ENCODE measurements around the gene MDFI. TPM values are rescaled to one million over a fixed set of nuclear protein-coding genes. Genes with fewer than 3 reads are reported as not detected.

Gene MDFI
- polyA plus RNA-seq, 1 donor, result 22.1 TPM

DNA sequence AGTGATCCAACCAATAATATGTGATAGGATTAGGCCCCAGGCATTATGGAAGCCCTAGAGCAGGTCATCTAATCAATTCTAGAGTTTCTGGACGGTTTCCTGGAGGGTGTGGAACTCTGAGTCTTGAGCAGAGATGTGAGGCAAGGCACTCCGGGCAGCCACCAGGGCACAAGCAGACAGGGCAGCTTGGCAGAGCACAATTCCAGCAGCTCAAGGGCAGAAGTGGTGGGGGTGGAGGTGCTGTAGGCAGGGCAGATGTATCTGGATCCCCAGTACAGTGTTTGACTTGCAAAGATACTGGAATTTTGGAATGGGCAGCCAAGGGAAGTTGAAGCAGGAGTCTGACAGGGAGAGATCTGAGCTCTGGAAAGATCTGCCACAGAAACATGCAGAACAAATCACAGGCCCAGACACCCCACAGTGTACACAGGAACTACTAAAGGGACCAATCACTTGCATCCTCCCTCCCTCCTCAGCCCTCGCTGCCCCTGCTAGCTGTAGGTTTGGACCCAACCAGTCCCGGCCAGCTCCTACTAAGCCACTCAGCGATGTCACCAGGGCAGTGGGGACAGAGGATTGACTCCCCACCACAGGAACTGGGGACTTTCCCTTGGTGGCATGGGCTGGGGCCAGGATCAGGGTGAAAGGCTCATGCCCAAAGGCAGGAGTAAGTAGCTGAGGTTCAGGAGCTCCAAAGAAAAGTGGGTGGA, 50.1 kb downstream of the MDFI start:
- no peak overlapping the region for H3K27ac ChIP-seq (ENCODE audit: low read length)
- peaks cover 77% of the 10 kb centered on the region for H3K36me3 ChIP-seq (ENCODE audit: control insufficient read depth, insufficient read depth, low read length)

GRCh38 chr6:41689171-41690008, 51.1 kb downstream of the MDFI start:
- DNase-seq, result no peak
- Histone ChIP-seq H3K27me3 (ENCODE audit: control insufficient read depth, insufficient read depth, low read length) (no peaks in the 10 kb centered on the region), H3K36me3 (ENCODE audit: control insufficient read depth, insufficient read depth, low read length) (peaks cover 72% of the 10 kb centered on the region), H3K4me3 (ENCODE audit: low read length) (no peak overlapping the region), H3K27ac (ENCODE audit: low read length) (no peak overlapping the region), H3K4me1 (ENCODE audit: control insufficient read depth, insufficient read depth, low read length) (peaks cover under 1% of the 10 kb centered on the region), H3K9me3 (ENCODE audit: control insufficient read depth, low read depth, low read length) (no peaks in the 10 kb centered on the region)
- WGBS (ENCODE audit: insufficient coverage, low lambda C conversion rate), result no CpG with 5 or more reads among the region's 9 CpGs

More for the DNA sequence above, 50.1 kb downstream of the MDFI start:
- Histone ChIP-seq H3K9me3 (ENCODE audit: control insufficient read depth, low read depth, low read length) (no peaks in the 10 kb centered on the region), H3K4me3 (ENCODE audit: low read length) (no peak overlapping the region), H3K4me1 (ENCODE audit: control insufficient read depth, insufficient read depth, low read length) (peaks cover 9% of the 10 kb centered on the region), H3K27me3 (ENCODE audit: control insufficient read depth, insufficient read depth, low read length) (no peaks in the 10 kb centered on the region)
- DNase-seq, result no peak
- WGBS (ENCODE audit: insufficient coverage, low lambda C conversion rate), result no CpG with 5 or more reads among the region's 5 CpGs

- no peak for DNase-seq
- WGBS (ENCODE audit: insufficient coverage, low lambda C conversion rate), result no CpG with 5 or more reads among the region's 25 CpGs
- Histone ChIP-seq H3K4me1 (ENCODE audit: control insufficient read depth, insufficient read depth, low read length) (no peaks in the 10 kb centered on the region), H3K9me3 (ENCODE audit: control insufficient read depth, low read depth, low read length) (no peaks in the 10 kb centered on the region), H3K27ac (ENCODE audit: low read length) (no peak overlapping the region), H3K4me3 (ENCODE audit: low read length) (no peak overlapping the region), H3K27me3 (ENCODE audit: control insufficient read depth, insufficient read depth, low read length) (no peaks in the 10 kb centered on the region), H3K36me3 (ENCODE audit: control insufficient read depth, insufficient read depth, low read length) (peaks cover 66% of the 10 kb centered on the region)
Measured at GRCh38 chr6:41690541-41691330, 52.5 kb downstream of the MDFI start.

DNA sequence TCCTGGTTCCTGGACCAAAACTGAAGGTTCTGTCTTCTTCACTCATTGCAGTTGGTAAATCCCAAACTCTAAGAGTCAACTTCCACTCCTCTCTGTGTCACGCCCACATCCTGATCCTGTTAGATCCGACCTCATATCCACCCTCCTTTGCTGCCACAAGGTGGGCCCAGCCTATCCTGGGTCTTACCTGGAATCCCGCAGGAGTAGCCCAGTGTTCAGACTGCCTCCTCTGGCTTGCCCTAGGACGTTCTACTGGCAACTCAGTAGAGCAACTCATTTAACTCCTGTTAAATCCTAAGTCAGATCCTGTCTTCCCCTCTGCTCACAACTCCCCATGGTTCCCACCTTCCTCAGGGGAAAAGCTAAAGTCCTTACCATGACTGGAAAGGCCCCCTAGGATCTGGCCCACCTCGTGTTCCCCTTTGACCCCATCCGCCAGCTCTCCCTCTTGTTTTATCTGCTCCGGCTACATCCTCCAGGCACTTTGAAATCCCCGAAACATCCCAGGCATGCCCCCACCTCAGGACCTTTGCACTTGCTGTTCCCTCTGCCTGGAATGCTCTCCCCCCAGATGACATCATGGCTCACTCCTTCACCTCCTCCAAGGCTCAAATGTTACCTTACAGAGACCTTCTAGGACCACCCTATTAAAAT, 53.3 kb downstream of the MDFI start:
- H3K27me3 ChIP-seq (ENCODE audit: control insufficient read depth, insufficient read depth, low read length), result no peaks in the 10 kb centered on the region
- H3K27ac ChIP-seq (ENCODE audit: low read length), result no peak overlapping the region
- no peaks in the 10 kb centered on the region for H3K4me1 ChIP-seq (ENCODE audit: control insufficient read depth, insufficient read depth, low read length)
- H3K4me3 ChIP-seq (ENCODE audit: low read length), result no peak overlapping the region
- no CpG with 5 or more reads among the region's 8 CpGs for WGBS (ENCODE audit: insufficient coverage, low lambda C conversion rate)
- H3K9me3 ChIP-seq (ENCODE audit: control insufficient read depth, low read depth, low read length), result no peaks in the 10 kb centered on the region
- DNase-seq, result no peak
- peaks cover 63% of the 10 kb centered on the region for H3K36me3 ChIP-seq (ENCODE audit: control insufficient read depth, insufficient read depth, low read length)

DNA sequence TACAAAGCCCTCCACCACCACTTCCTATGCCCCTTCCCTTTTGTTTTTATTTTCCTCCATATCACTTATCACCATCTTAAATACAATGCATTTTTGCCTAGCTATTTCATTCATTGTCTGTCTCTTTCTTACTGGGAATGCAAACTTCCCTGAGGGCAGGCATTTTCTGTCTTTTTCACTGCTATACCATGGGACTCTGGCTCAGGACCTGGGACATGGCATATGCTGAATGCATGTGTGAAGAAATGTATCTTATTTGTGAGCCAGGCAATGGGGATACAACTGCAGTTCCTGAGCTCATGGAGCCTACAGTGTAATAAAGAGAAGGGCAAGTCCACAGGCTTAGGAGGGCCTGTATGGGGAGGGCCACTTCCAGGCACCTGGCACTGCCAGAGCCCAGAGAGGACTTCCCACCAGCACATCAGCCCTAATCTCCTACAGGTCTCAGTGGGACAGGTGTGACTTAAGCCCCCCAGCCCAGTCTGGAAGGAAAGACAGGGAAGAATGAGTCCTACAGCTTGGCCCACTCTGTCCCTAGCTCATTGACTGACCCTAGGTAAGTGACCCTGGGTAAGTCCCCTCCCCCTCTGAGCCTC, 53.9 kb downstream of the MDFI start:
- Histone ChIP-seq H3K27ac (ENCODE audit: low read length) (no peak overlapping the region), H3K9me3 (ENCODE audit: control insufficient read depth, low read depth, low read length) (no peaks in the 10 kb centered on the region), H3K4me3 (ENCODE audit: low read length) (no peak overlapping the region), H3K27me3 (ENCODE audit: control insufficient read depth, insufficient read depth, low read length) (no peaks in the 10 kb centered on the region), H3K36me3 (ENCODE audit: control insufficient read depth, insufficient read depth, low read length) (peaks cover 60% of the 10 kb centered on the region), H3K4me1 (ENCODE audit: control insufficient read depth, insufficient read depth, low read length) (no peaks in the 10 kb centered on the region)
- DNase-seq, result no peak

DNA sequence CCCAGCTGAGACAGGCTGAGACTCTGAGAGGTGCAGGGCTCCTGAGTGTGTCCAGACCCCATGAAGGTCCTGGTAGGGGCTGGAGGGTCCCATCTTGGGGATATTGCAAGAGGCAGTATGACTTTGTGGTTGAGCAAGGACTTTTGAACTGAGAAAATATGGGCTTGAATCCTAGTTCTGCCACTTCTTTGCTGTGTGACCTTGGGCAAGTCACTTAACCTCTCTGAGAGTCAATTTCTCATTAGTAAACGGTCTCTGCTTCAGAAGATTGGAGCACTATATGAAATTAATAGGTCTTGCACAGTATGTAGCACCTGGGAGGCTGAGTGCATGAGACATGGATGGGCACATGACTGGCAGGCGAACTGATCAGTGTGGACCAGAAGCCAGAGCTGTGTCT, 54.5 kb downstream of the MDFI start:
- peaks cover 54% of the 10 kb centered on the region for H3K36me3 ChIP-seq (ENCODE audit: control insufficient read depth, insufficient read depth, low read length)
- no peak overlapping the region for H3K27ac ChIP-seq (ENCODE audit: low read length)
- WGBS (ENCODE audit: insufficient coverage, low lambda C conversion rate), result no CpG with 5 or more reads among the region's 2 CpGs

DNA sequence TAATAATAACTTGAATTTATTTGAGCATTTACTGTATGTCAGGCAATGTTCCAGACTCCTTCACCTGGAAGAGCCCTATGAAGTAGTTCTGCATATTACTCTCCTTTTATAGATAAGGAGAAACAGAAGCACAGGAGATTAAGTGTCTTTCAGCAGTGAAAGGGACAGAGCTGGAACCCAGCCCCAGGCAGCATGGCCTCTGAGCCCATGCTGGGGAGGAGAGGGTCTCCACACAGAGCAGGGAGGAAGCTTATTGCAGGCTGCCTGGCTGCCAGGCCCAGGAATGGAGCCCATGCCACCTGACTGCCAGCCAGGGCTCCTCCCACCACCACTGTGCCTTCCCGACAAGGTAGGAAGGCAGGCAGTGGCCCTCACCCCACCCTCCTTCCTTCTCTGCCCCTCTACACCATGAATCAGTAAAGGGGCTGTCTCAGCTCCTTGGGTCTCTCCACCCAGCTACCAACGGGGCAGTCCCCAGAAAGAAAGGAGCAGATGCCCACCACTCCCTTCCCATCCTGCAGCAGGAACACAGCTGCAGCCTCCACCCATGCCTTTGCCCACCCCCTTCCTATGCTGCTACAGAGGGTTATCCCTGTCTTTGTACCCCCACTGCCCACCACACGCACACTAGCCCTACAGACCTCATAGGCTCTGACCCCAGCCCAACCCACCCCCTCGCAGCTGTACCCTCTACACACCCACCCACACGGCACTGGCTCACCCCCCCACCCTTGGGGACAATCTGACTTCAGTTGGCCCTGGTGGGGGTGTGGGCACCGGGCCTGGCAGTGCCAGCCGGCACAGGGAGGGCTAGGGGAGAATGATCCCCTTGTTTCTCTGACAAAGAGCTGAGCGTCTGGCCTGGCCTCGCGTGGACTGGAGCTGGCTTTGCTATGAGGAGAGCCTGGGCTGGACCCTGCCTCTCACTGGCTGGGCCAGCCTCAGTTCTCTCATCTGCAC, 55.3 kb downstream of the MDFI start:
- no CpG with 5 or more reads among the region's 10 CpGs for WGBS (ENCODE audit: insufficient coverage, low lambda C conversion rate)
- Histone ChIP-seq H3K9me3 (ENCODE audit: control insufficient read depth, low read depth, low read length) (no peaks in the 10 kb centered on the region), H3K4me3 (ENCODE audit: low read length) (no peak overlapping the region), H3K27me3 (ENCODE audit: control insufficient read depth, insufficient read depth, low read length) (no peaks in the 10 kb centered on the region), H3K27ac (ENCODE audit: low read length) (no peak overlapping the region), H3K4me1 (ENCODE audit: control insufficient read depth, insufficient read depth, low read length) (no peaks in the 10 kb centered on the region), H3K36me3 (ENCODE audit: control insufficient read depth, insufficient read depth, low read length) (peaks cover 52% of the 10 kb centered on the region)
- no peak for DNase-seq

More for the DNA sequence above, 54.5 kb downstream of the MDFI start:
- H3K4me1 ChIP-seq (ENCODE audit: control insufficient read depth, insufficient read depth, low read length), result no peaks in the 10 kb centered on the region
- no peak overlapping the region for H3K4me3 ChIP-seq (ENCODE audit: low read length)
- no peak for DNase-seq
- no peaks in the 10 kb centered on the region for H3K27me3 ChIP-seq (ENCODE audit: control insufficient read depth, insufficient read depth, low read length)
- no peaks in the 10 kb centered on the region for H3K9me3 ChIP-seq (ENCODE audit: control insufficient read depth, low read depth, low read length)

DNA sequence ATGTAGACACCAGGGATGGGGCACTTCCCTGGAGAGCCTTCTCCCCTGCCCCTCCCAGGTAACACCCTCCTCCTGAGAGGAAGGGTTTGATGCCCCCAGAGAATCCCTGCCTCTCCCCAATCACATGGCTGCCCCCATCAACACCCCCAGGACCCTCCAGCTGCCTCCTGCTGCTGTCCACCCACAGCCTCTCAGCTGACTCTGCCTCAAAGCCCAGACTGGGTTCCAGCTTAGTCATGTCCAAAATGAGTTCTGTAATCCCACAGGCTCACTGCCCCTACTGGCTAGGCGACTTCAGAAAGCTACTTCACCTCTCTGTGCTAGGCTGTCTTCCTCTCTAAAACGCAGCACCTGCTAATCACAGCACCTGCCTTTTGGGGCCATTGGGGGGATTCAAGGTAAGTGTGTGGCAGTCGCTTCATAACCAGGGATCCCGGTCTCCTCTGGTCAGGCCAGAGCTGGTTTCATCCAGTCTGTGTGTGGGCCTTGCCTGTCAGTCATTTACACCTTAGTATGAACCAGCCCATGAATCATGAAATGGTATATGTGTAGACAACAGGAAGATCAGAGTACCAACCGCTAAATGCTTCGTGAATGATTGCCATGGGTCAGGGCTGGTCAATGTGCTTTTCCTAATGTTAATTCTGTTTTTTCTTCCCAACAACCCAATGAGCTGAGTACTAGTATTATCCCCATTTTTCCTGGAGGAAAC, 56.7 kb downstream of the MDFI start:
- H3K36me3 ChIP-seq (ENCODE audit: control insufficient read depth, insufficient read depth, low read length), result peaks cover 51% of the 10 kb centered on the region
- DNase-seq, result no peak
- no CpG with 5 or more reads among the region's 6 CpGs for WGBS (ENCODE audit: insufficient coverage, low lambda C conversion rate)
- no peaks in the 10 kb centered on the region for H3K4me1 ChIP-seq (ENCODE audit: control insufficient read depth, insufficient read depth, low read length)
- no peak overlapping the region for H3K27ac ChIP-seq (ENCODE audit: low read length)
- no peaks in the 10 kb centered on the region for H3K9me3 ChIP-seq (ENCODE audit: control insufficient read depth, low read depth, low read length)
- H3K27me3 ChIP-seq (ENCODE audit: control insufficient read depth, insufficient read depth, low read length), result no peaks in the 10 kb centered on the region
- no peak overlapping the region for H3K4me3 ChIP-seq (ENCODE audit: low read length)

- H3K4me1 ChIP-seq (ENCODE audit: control insufficient read depth, insufficient read depth, low read length), result no peaks in the 10 kb centered on the region
- no peaks in the 10 kb centered on the region for H3K27me3 ChIP-seq (ENCODE audit: control insufficient read depth, insufficient read depth, low read length)
- H3K9me3 ChIP-seq (ENCODE audit: control insufficient read depth, low read depth, low read length), result no peaks in the 10 kb centered on the region
- no peak overlapping the region for H3K27ac ChIP-seq (ENCODE audit: low read length)
- H3K4me3 ChIP-seq (ENCODE audit: low read length), result no peak overlapping the region
- H3K36me3 ChIP-seq (ENCODE audit: control insufficient read depth, insufficient read depth, low read length), result peaks cover 49% of the 10 kb centered on the region
- DNase-seq, result no peak
- WGBS (ENCODE audit: insufficient coverage, low lambda C conversion rate), result no CpG with 5 or more reads among the region's 6 CpGs
Measured at GRCh38 chr6:41695825-41696224, 57.6 kb downstream of the MDFI start.

All from large intestine (tissue), 3 donors.